H9 (cell line): ENCODE results near the gene ODF2. TPM values are rescaled to one million over a fixed set of nuclear protein-coding genes. Genes with fewer than 3 reads are reported as not detected.

Source experiments
- DNase-seq: peaks from one replicate; pipeline ENCODE4 v3.0.0-alpha.2; 2017
- H2AFZ ChIP-seq: one replicate; pipeline ENCODE4 v1.6.1; 2013; ENCODE audit warnings: mild to moderate bottlenecking, low read length, control low read depth, moderate library complexity
- H2AK5ac ChIP-seq: 2 replicates; pipeline ENCODE4 v1.6.1; 2013; ENCODE audit warnings: low read length, control low read depth, mixed read lengths; ENCODE audit not compliant: insufficient read length
- H2BK120ac ChIP-seq: one replicate; pipeline ENCODE4 v1.6.1; 2013; ENCODE audit warnings: low read depth, mild to moderate bottlenecking, low read length, control low read depth, inconsistent platforms; ENCODE audit not compliant: poor library complexity, severe bottlenecking
- H2BK12ac ChIP-seq: 2 replicates; pipeline ENCODE4 v1.6.1; 2013; ENCODE audit warnings: low read length, control low read depth, mixed read lengths, low read depth; ENCODE audit not compliant: insufficient read length
- H2BK15ac ChIP-seq: 2 replicates; pipeline ENCODE4 v1.6.1; 2013; ENCODE audit warnings: low read depth, low read length, control low read depth
- H2BK20ac ChIP-seq: one replicate; pipeline ENCODE4 v1.6.1; 2013; ENCODE audit warnings: low read depth, mild to moderate bottlenecking, low read length, control low read depth, inconsistent platforms; ENCODE audit not compliant: poor library complexity, severe bottlenecking
- H2BK5ac ChIP-seq: 2 replicates; pipeline ENCODE4 v1.6.1; 2013; ENCODE audit warnings: low read length, control low read depth, mixed read lengths; ENCODE audit not compliant: insufficient read length
- H3K14ac ChIP-seq: 2 replicates; pipeline ENCODE4 v1.6.1; 2013; ENCODE audit warnings: low read length, control low read depth; ENCODE audit not compliant: insufficient read depth
- H3K18ac ChIP-seq: 2 replicates; pipeline ENCODE4 v1.6.1; 2013; ENCODE audit warnings: low read depth, mild to moderate bottlenecking, mixed read lengths, low read length, control low read depth; ENCODE audit not compliant: insufficient read length
- H3K23ac ChIP-seq: 2 replicates; pipeline ENCODE4 v1.6.1; 2013; ENCODE audit warnings: low read length, control low read depth, mixed read lengths, low read depth; ENCODE audit not compliant: insufficient read length
- H3K23me2 ChIP-seq: 2 replicates; pipeline ENCODE4 v1.6.1; 2013; ENCODE audit warnings: low read depth, mild to moderate bottlenecking, mixed read lengths, low read length, control low read depth; ENCODE audit not compliant: insufficient read length, poor library complexity, severe bottlenecking
- H3K27ac ChIP-seq: 2 replicates; pipeline ENCODE4 v1.5.1; 2013; ENCODE audit warnings: low read length, control low read depth, mixed read lengths, low read depth; ENCODE audit not compliant: insufficient read length
- H3K27me3 ChIP-seq: 2 replicates; pipeline ENCODE4 v1.6.1; 2013; ENCODE audit warnings: low read length, control low read depth, inconsistent platforms; ENCODE audit not compliant: insufficient read depth
- H3K4ac ChIP-seq: 2 replicates; pipeline ENCODE4 v1.6.1; 2013; ENCODE audit warnings: low read depth, mild to moderate bottlenecking, control low read depth, inconsistent platforms, low read length, moderate library complexity
- H3K4me1 ChIP-seq: 2 replicates; pipeline ENCODE4 v1.6.1; 2013; ENCODE audit warnings: low read length, control low read depth, inconsistent platforms; ENCODE audit not compliant: insufficient read depth
- H3K4me2 ChIP-seq: 2 replicates; pipeline ENCODE4 v1.6.1; 2013; ENCODE audit warnings: low read length, control low read depth, mixed read lengths; ENCODE audit not compliant: insufficient read length, insufficient read depth
- H3K56ac ChIP-seq: 2 replicates; pipeline ENCODE4 v1.6.1; 2013; ENCODE audit warnings: low read depth, mild to moderate bottlenecking, mixed read lengths, low read length, control low read depth; ENCODE audit not compliant: insufficient read length
- H3K79me1 ChIP-seq: 2 replicates; pipeline ENCODE4 v1.6.1; 2013; ENCODE audit warnings: low read depth, mild to moderate bottlenecking, moderate library complexity, low read length, control low read depth, inconsistent platforms; ENCODE audit not compliant: insufficient read depth, poor library complexity, severe bottlenecking
- H3K79me2 ChIP-seq: 2 replicates; pipeline ENCODE4 v1.6.1; 2013; ENCODE audit warnings: low read length, control low read depth, inconsistent platforms; ENCODE audit not compliant: insufficient read depth
- H3K9ac ChIP-seq: 2 replicates; pipeline ENCODE4 v1.6.1; 2013; ENCODE audit warnings: low read length, control low read depth, mixed read lengths; ENCODE audit not compliant: insufficient read length; ENCODE audit errors: extremely low read depth
- H3K9me3 ChIP-seq: one replicate; pipeline ENCODE4 v1.6.1; 2013; ENCODE audit warnings: low read depth, low read length, inconsistent platforms; ENCODE audit not compliant: control insufficient read depth
- H3T11ph ChIP-seq: one replicate; pipeline ENCODE4 v1.6.1; 2013; ENCODE audit warnings: mild to moderate bottlenecking, low read length, control low read depth, inconsistent platforms
- H4K20me1 ChIP-seq: one replicate; pipeline ENCODE4 v1.6.1; 2013; ENCODE audit not compliant: control insufficient read depth, insufficient read length, insufficient read depth
- H4K5ac ChIP-seq: 2 replicates; pipeline ENCODE4 v1.6.1; 2013; ENCODE audit warnings: low read depth, mild to moderate bottlenecking, mixed read lengths, low read length, control low read depth; ENCODE audit not compliant: insufficient read length
- H4K8ac ChIP-seq: replicated peaks from 2 replicates; pipeline ENCODE4 v1.6.1; 2013; ENCODE audit warnings: low read length, control low read depth, mixed read lengths, low read depth; ENCODE audit not compliant: insufficient read length
- H4K91ac ChIP-seq: 2 replicates; pipeline ENCODE4 v1.6.1; 2013; ENCODE audit warnings: low read depth, mild to moderate bottlenecking, moderate library complexity, mixed read lengths, low read length, control low read depth; ENCODE audit not compliant: insufficient read length
- H3K27ac Mint-ChIP-seq, 3 experiments: 2 replicates in 2 of 3; 3 replicates in 1 of 3; pipeline ENCODE4 v1.8.0; 2020 to 2021; ENCODE audit warnings: mixed read lengths in 3 of 3, mild to moderate bottlenecking in 1 of 3, moderate library complexity in 1 of 3
- H3K27me3 Mint-ChIP-seq: 2 replicates; pipeline ENCODE4 v1.8.0; 2021; ENCODE audit warnings: low read depth, mild to moderate bottlenecking, moderate library complexity, mixed read lengths
- H3K36me3 Mint-ChIP-seq, 3 experiments: 2 replicates in 2 of 3; 3 replicates in 1 of 3; pipeline ENCODE4 v1.8.0; 2020 to 2021; ENCODE audit warnings: low read depth in 3 of 3, mixed read lengths in 3 of 3; ENCODE audit not compliant: insufficient read depth in 1 of 3
- H3K4me1 Mint-ChIP-seq, 2 experiments: 2 replicates each; pipeline ENCODE4 v1.8.0; 2020; ENCODE audit warnings: mixed read lengths in 2 of 2
- H3K4me3 Mint-ChIP-seq, 2 experiments: 2 replicates in 1 of 2; 3 replicates in 1 of 2; pipeline ENCODE4 v1.8.0; 2020 to 2021; ENCODE audit warnings: mild to moderate bottlenecking in 2 of 2, mixed read lengths in 2 of 2, moderate library complexity in 1 of 2
- H3K9me3 Mint-ChIP-seq, 2 experiments: 2 replicates in 1 of 2; 3 replicates in 1 of 2; pipeline ENCODE4 v1.8.0; 2020; ENCODE audit warnings: mild to moderate bottlenecking in 2 of 2, mixed read lengths in 2 of 2, moderate library complexity in 1 of 2
- WGBS: extraction: QIAGEN DNeasy Blood & Tissue Kit; methylation state at CpG from one replicate; pipeline ENCODE4 v1.1.7; 2013; ENCODE audit warnings: missing lambda C conversion rate, low lambda C conversion rate, mixed read lengths; ENCODE audit not compliant: insufficient read length; ENCODE audit errors: extremely low coverage; 5-methylcytosine and 5-hydroxymethylcytosine counted together
- total RNA-seq: library from RNA; stranded (reverse); gene quantifications from 2 replicates; pipeline ENCODE4 v1.2.1, GENCODE V29; 2021
- TF ChIP-seq, protein P1 (sequence below): fragments of 200-600 bp; sonication (generic); conservative IDR thresholded peaks from 3 replicates; pipeline ENCODE4 v1.8.0; 2021; ENCODE audit warnings: antibody characterized with exemption, mild to moderate bottlenecking

ODF2 gene
- total RNA-seq, 1 experiment from 2014 or later = 16.7 TPM

DNA sequence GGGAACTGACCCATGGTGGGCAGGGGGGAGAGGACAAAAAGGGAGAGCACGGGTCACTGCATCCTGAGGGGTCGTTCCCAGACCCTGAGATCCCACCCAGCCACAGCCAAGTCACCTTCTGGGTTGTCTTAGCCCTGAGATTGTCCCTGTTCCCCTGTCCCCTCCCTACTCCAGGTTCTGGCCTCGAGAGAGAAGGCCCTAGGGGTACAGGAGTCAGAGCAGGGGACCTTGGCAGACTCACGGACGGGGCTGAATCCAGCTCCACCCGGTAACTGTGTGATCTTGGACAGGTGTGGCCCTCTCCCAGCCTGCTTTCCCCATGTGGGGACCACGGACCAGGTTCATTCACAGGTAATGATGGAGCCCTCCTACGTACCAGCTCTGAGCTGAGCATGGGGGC is 46.4 kb upstream of the ODF2 start:
- H3K27ac Mint-ChIP-seq = no peak overlapping the region
- TF ChIP-seq, protein P1, sequence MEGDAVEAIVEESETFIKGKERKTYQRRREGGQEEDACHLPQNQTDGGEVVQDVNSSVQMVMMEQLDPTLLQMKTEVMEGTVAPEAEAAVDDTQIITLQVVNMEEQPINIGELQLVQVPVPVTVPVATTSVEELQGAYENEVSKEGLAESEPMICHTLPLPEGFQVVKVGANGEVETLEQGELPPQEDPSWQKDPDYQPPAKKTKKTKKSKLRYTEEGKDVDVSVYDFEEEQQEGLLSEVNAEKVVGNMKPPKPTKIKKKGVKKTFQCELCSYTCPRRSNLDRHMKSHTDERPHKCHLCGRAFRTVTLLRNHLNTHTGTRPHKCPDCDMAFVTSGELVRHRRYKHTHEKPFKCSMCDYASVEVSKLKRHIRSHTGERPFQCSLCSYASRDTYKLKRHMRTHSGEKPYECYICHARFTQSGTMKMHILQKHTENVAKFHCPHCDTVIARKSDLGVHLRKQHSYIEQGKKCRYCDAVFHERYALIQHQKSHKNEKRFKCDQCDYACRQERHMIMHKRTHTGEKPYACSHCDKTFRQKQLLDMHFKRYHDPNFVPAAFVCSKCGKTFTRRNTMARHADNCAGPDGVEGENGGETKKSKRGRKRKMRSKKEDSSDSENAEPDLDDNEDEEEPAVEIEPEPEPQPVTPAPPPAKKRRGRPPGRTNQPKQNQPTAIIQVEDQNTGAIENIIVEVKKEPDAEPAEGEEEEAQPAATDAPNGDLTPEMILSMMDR = no peak
- Histone ChIP-seq H2BK20ac (no peak overlapping the region), H3K4me1 (no peaks in the 10 kb centered on the region), H3K18ac (no peak overlapping the region), H2BK15ac (no peak overlapping the region), H4K8ac (no peak overlapping the region), H3K23me2 (no peaks in the 10 kb centered on the region), H3T11ph (no peak overlapping the region), H3K27ac (no peak overlapping the region), H3K14ac (no peak overlapping the region), H3K4me2 (no peak overlapping the region), H3K9ac (no peak overlapping the region), H3K23ac (no peak overlapping the region), H2BK12ac (no peak overlapping the region), H3K27me3 (peaks cover 55% of the 10 kb centered on the region; the same call in 1 of the 2 replicates), H4K5ac (no peak overlapping the region), H4K20me1 (no peaks in the 10 kb centered on the region), H3K79me2 (no peaks in the 10 kb centered on the region), H2BK120ac (no peak overlapping the region), H2BK5ac (no peak overlapping the region), H3K79me1 (no peaks in the 10 kb centered on the region), H3K56ac (no peak overlapping the region), H3K4ac (no peak overlapping the region), H2AK5ac (no peak overlapping the region), H4K91ac (no peak overlapping the region), H2AFZ (no peak overlapping the region), H3K9me3 (no peaks in the 10 kb centered on the region)
- H3K9me3 Mint-ChIP-seq = peaks cover 0 to 6% of the 10 kb centered on the region in 2 experiments; a peak in 3 of 5 replicates
- WGBS = no CpG with 5 or more reads among the region's 8 CpGs
- H3K27me3 Mint-ChIP-seq = peaks cover 98% of the 10 kb centered on the region
- H3K36me3 Mint-ChIP-seq = no peaks in the 10 kb centered on the region; a peak in 1 of 7 replicates
- DNase-seq = no peak
- H3K4me3 Mint-ChIP-seq = no peak overlapping the region; a peak in 1 of 5 replicates
- peaks cover 35 to 38% of the 10 kb centered on the region in 2 experiments for H3K4me1 Mint-ChIP-seq
